GM15510 (cell line): Measurements from ENCODE around the gene EYS.

Experiments used
- POLR2A ChIP-seq: IDR thresholded peaks from 3 replicates; pipeline ENCODE4 v1.6.1; 2011; ENCODE audit warnings: borderline replicate concordance; ENCODE audit not compliant: insufficient read length; ENCODE audit errors: extremely low read depth

The EYS gene

GRCh38 chr6:63997734-63998133 lies 1709.3 kb downstream of the EYS start:
- no peak for TF ChIP-seq POLR2A

GRCh38 chr6:63997221-63997620 lies 1709.8 kb downstream of the EYS start:
- no peak for TF ChIP-seq POLR2A

GRCh38 chr6:63985223-63985622 lies 1721.8 kb downstream of the EYS start:
- TF ChIP-seq POLR2A, result no peak

- TF ChIP-seq POLR2A, result no peak
These were observed 1731.3 kb downstream of the EYS start for GRCh38 chr6:63975699-63976098.

GRCh38 chr6:63968650-63969049 lies 1738.4 kb downstream of the EYS start:
- TF ChIP-seq POLR2A, result no peak

- no peak for TF ChIP-seq POLR2A
These were observed 1742.7 kb downstream of the EYS start for GRCh38 chr6:63964366-63964765.

- TF ChIP-seq POLR2A, result no peak
These were observed 1743.2 kb downstream of the EYS start for GRCh38 chr6:63963769-63964315.

GRCh38 chr6:63947792-63948529 lies 1759.1 kb downstream of the EYS start:
- TF ChIP-seq POLR2A, result no peak

- no peak for TF ChIP-seq POLR2A
These were observed 1761.0 kb downstream of the EYS start for GRCh38 chr6:63945987-63946386.

- TF ChIP-seq POLR2A, result no peak
These were observed 1763.2 kb downstream of the EYS start for GRCh38 chr6:63943826-63944225.

- no peak for TF ChIP-seq POLR2A
These were observed 1765.1 kb downstream of the EYS start for GRCh38 chr6:63941747-63942470.

GRCh38 chr6:63940056-63940455 lies 1767.0 kb downstream of the EYS start:
- no peak for TF ChIP-seq POLR2A

GRCh38 chr6:63936399-63936798 lies 1770.6 kb downstream of the EYS start:
- TF ChIP-seq POLR2A, result no peak

- TF ChIP-seq POLR2A, result no peak
These were observed 1771.3 kb downstream of the EYS start for GRCh38 chr6:63935732-63936131.

- TF ChIP-seq POLR2A, result no peak
These were observed 1776.2 kb downstream of the EYS start for GRCh38 chr6:63930848-63931247.

- TF ChIP-seq POLR2A, result no peak
These were observed 1777.9 kb downstream of the EYS start for GRCh38 chr6:63929111-63929510.
